ENCODE data around the gene CLDN7.
"Not testable (repeated sequence)": the region's sequence is repeated elsewhere in the genome, so short reads cannot be mapped to it uniquely, and the experiment has no call there.

CLDN7 gene

GRCh38 chr17:7253082-7253481 lies 9.2 kb downstream of the CLDN7 start:
- DNase-seq (ENCODE audit: low read depth): no peak

- DNase-seq (ENCODE audit: low read depth): peak; percentile 80
Measured at GRCh38 chr17:7252176-7253043, 9.9 kb downstream of the CLDN7 start, which contains the start of gene ELP5. TSS of gene ELP5 (plus strand) at chr17:7252215. CDS start at chr17:7252551, 336 bp downstream.

- peak; percentile 98 for DNase-seq (ENCODE audit: low read depth)
Measured at GRCh38 chr17:7251661-7252175, 10.6 kb downstream of the CLDN7 start, which contains the start of gene CTDNEP1. TSS of gene CTDNEP1 (minus strand) at chr17:7251734. CDS start at chr17:7251296, 438 bp downstream.

- no peak for DNase-seq (ENCODE audit: low read depth)
Measured at GRCh38 chr17:7250695-7251627, 11.3 kb downstream of the CLDN7 start.

GRCh38 chr17:7249830-7250229 lies 12.4 kb downstream of the CLDN7 start:
- no peak for DNase-seq (ENCODE audit: low read depth)

- no peak for DNase-seq (ENCODE audit: low read depth)
Measured at GRCh38 chr17:7249214-7249613, 13.1 kb downstream of the CLDN7 start.

GRCh38 chr17:7248796-7249195 lies 13.5 kb downstream of the CLDN7 start:
- no peak for DNase-seq (ENCODE audit: low read depth)

- DNase-seq (ENCODE audit: low read depth): no peak
Measured at GRCh38 chr17:7246779-7247178, 15.5 kb downstream of the CLDN7 start.

GRCh38 chr17:7243838-7244237 lies 18.4 kb downstream of the CLDN7 start:
- not testable (repeated sequence) for DNase-seq (ENCODE audit: low read depth)

- no peak for DNase-seq (ENCODE audit: low read depth)
Measured at GRCh38 chr17:7243453-7243729, 18.9 kb downstream of the CLDN7 start.

GRCh38 chr17:7242717-7243452 lies 19.4 kb downstream of the CLDN7 start:
- peak; percentile 88 for DNase-seq (ENCODE audit: low read depth)

GRCh38 chr17:7241783-7242716 lies 20.2 kb downstream of the CLDN7 start, which contains the start of gene GABARAP:
TSS of gene GABARAP (minus strand) at chr17:7242449. CDS start at chr17:7242330, 119 bp downstream.
- peak; percentile 87 for DNase-seq (ENCODE audit: low read depth)

GRCh38 chr17:7241090-7241733 lies 21.1 kb downstream of the CLDN7 start:
- no peak for DNase-seq (ENCODE audit: low read depth)

GRCh38 chr17:7240375-7240774 lies 21.9 kb downstream of the CLDN7 start:
- no peak for DNase-seq (ENCODE audit: low read depth)

- DNase-seq (ENCODE audit: low read depth): peak; percentile 93
Measured at GRCh38 chr17:7239091-7240027, 22.9 kb downstream of the CLDN7 start, which contains the start of gene PHF23. TSS of gene PHF23 (minus strand) at chr17:7239457. CDS start at chr17:7239279, 178 bp downstream.

GRCh38 chr17:7238420-7239090 lies 23.7 kb downstream of the CLDN7 start:
- no peak for DNase-seq (ENCODE audit: low read depth)

- DNase-seq (ENCODE audit: low read depth): peak; percentile 81
Measured at GRCh38 chr17:7237761-7238419, 24.4 kb downstream of the CLDN7 start.

All from stimulated activated CD8-positive, alpha-beta memory T cell treated with anti-CD3 and anti-CD28 coated beads, Interleukin-7, amount 100 ng/mL, for 24 hours (primary cell).